Measurements from ENCODE around the gene PCDH10.
"Not testable (repeated sequence)": the region's sequence is repeated elsewhere in the genome, so short reads cannot be mapped to it uniquely, and the experiment has no call there.

PCDH10 gene

GRCh38 chr4:133150486-133151340, 1.6 kb downstream of the PCDH10 start:
- DNase-seq = no peak

GRCh38 chr4:133151341-133151690, 2.2 kb downstream of the PCDH10 start:
- no peak for DNase-seq

GRCh38 chr4:133151691-133152329, 2.7 kb downstream of the PCDH10 start:
- DNase-seq = no peak

- no peak for DNase-seq
Measured at GRCh38 chr4:133152330-133152821, 3.3 kb downstream of the PCDH10 start.

- DNase-seq = no peak
Measured at GRCh38 chr4:133152831-133153481, 3.9 kb downstream of the PCDH10 start.

- DNase-seq = no peak
Measured at GRCh38 chr4:133154725-133155124, 5.6 kb downstream of the PCDH10 start.

GRCh38 chr4:133156096-133156495, 7.0 kb downstream of the PCDH10 start:
- DNase-seq = no peak

GRCh38 chr4:133156556-133156955, 7.5 kb downstream of the PCDH10 start:
- no peak for DNase-seq

GRCh38 chr4:133157460-133158160, 8.5 kb downstream of the PCDH10 start:
- no peak for DNase-seq

GRCh38 chr4:133160853-133161252, 11.8 kb downstream of the PCDH10 start:
- DNase-seq = no peak

- DNase-seq = no peak
Measured at GRCh38 chr4:133161570-133162295, 12.6 kb downstream of the PCDH10 start.

- DNase-seq = no peak
Measured at GRCh38 chr4:133162941-133163340, 13.8 kb downstream of the PCDH10 start.

GRCh38 chr4:133178956-133179355, 29.9 kb downstream of the PCDH10 start:
- DNase-seq = no peak

- DNase-seq = no peak
Measured at GRCh38 chr4:133186210-133186609, 37.1 kb downstream of the PCDH10 start.

GRCh38 chr4:133186845-133187244, 37.8 kb downstream of the PCDH10 start:
- DNase-seq = no peak

GRCh38 chr4:133188433-133189146, 39.5 kb downstream of the PCDH10 start:
- DNase-seq = no peak

GRCh38 chr4:133189147-133189517, 40.0 kb downstream of the PCDH10 start:
- DNase-seq = no peak

- no peak for DNase-seq
Measured at GRCh38 chr4:133190098-133190497, 41.0 kb downstream of the PCDH10 start.

GRCh38 chr4:133208694-133209285, 59.7 kb downstream of the PCDH10 start:
- DNase-seq = no peak

- no peak for DNase-seq
Measured at GRCh38 chr4:133233922-133234321, 84.8 kb downstream of the PCDH10 start.

- not testable (repeated sequence) for DNase-seq
Measured at GRCh38 chr4:133240451-133240850, 91.4 kb downstream of the PCDH10 start.
